WI38 (cell line): ENCODE data around the gene KLC1.

ENCODE experiments used
- H3K4me3 ChIP-seq: 2 replicates; pipeline ENCODE4 v1.5.1; 2011; ENCODE audit warnings: low read depth, mild to moderate bottlenecking, control low read depth, low read length
- CTCF ChIP-seq: IDR thresholded peaks from 2 replicates; pipeline ENCODE4 v1.5.1; 2012; ENCODE audit warnings: low read depth, mild to moderate bottlenecking, control low read depth, low read length

KLC1 gene

GRCh38 chr14:103675957-103676356 is 46.9 kb downstream of the KLC1 start:
- TF ChIP-seq CTCF = no peak
- H3K4me3 ChIP-seq = no peak overlapping the region

- no peak for TF ChIP-seq CTCF
- H3K4me3 ChIP-seq = no peak overlapping the region
Measured at GRCh38 chr14:103676881-103677675, 48.1 kb downstream of the KLC1 start.

GRCh38 chr14:103679351-103679750 is 50.3 kb downstream of the KLC1 start:
- peak; percentile 15; the same call in 1 of the 2 replicates for TF ChIP-seq CTCF
- no peak overlapping the region for H3K4me3 ChIP-seq

- TF ChIP-seq CTCF = no peak
- no peak overlapping the region for H3K4me3 ChIP-seq
Measured at GRCh38 chr14:103680491-103681231, 51.6 kb downstream of the KLC1 start.

- no peak overlapping the region for H3K4me3 ChIP-seq
- TF ChIP-seq CTCF = no peak
Measured at GRCh38 chr14:103683139-103683538, 54.1 kb downstream of the KLC1 start.

- no peak overlapping the region for H3K4me3 ChIP-seq
- TF ChIP-seq CTCF = no peak
Measured at GRCh38 chr14:103684471-103684870, 55.5 kb downstream of the KLC1 start.

GRCh38 chr14:103684871-103685270 is 55.9 kb downstream of the KLC1 start:
- TF ChIP-seq CTCF = no peak
- no peak overlapping the region for H3K4me3 ChIP-seq
